ENCODE results near the gene NDUFS7.
A peak's percentile ranks its signal among the peaks of the same experiment; 100 is the strongest.

The NDUFS7 gene

DNA sequence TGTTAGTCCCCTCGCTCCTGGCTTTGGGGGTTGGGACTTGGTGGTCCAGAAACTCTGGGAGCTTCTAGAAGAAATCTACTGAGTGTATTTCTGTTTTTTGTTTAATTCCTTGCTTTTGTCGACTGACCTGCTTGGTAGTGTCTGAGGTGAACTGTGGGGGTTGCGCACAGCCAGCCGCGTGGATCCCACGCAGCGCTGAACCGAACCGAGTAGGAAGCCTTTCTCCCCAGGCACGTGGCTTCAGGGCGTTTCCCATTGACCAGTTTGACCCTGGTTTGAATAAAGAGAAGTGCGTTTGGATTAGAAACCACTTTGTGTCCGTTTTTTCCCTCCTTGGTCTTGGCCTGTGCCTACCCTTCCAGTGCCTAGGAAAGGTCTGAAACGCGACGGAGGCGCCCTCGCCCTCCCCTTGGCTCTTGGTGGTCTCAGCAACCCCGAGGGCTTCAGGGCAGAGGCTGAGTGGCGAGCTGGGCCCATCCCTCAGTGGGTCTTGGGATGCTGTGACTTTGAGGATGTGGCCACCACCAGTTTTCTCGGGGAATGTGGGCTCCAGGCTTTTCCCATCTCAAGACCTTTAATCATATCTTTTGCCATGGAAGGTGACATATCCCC, 51.8 kb downstream of the NDUFS7 start:
- DNase-seq = peak; percentile 63

DNA sequence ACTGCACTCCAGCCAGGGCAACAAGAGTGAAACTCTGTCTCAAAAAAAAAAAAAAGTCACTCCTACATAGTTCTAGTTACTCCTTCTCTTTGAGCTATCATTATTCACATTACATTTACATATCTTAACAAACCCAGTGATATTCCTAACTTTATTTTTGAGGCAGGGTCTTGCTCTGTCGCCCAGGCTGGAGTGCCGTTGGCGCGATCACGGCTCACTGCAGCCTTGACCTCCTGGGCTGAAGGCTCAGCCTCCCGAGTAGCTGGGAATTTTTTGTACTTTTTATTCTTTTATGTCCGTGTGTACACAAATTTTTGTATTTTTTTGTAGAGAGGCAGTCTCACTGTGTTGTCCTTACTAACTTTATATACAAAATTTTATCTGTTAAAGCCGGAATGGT, 53.9 kb downstream of the NDUFS7 start:
- no peak for DNase-seq

DNA sequence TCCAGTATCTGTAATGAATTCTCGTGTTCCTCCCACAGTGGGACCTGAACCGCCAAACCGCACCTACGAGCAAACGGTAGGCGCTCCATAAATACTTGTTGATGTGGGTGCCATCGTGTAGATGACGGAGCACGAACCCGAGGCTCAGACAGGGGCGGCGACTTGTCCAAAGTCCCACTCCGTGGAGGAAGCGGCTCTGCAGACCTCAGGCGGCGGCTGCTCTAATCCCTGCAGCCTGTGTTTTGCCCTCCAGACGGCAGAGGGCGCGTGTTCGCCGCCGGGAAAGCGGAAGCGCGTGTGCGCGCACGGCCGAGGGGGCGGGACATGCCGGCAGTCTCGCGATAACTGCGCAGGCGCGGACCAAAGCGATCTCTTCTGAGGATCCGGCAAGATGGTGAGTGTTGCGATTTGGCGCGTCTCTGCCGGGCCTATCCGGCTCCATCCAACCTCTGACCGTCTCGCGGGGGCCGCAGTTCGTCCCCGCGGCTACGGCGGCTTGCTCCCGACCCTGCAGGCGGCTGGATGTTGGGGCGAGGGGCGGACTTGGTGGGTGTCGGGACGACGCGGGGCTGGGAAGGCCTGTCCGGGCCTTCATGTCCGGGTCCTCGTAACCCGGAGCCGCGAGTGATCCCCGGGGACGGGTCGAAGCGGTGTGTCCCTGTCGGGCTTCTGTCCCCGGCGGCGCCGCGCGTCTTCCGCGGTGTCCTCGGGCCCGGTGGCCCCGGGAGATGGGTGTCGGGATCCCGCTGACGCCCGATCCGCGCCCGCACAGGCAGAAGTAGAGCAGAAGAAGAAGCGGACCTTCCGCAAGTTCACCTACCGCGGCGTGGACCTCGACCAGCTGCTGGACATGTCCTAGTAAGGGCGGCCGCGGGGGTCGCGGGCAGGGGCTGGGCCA, 54.6 kb downstream of the NDUFS7 start, which contains the start of gene RPS15:
Gene RPS15 (plus strand): TSS at position 362 of the 898 bp plus-strand sequence. CDS start 30 bp downstream, at position 392.
- peak; percentile 94 for DNase-seq

DNA sequence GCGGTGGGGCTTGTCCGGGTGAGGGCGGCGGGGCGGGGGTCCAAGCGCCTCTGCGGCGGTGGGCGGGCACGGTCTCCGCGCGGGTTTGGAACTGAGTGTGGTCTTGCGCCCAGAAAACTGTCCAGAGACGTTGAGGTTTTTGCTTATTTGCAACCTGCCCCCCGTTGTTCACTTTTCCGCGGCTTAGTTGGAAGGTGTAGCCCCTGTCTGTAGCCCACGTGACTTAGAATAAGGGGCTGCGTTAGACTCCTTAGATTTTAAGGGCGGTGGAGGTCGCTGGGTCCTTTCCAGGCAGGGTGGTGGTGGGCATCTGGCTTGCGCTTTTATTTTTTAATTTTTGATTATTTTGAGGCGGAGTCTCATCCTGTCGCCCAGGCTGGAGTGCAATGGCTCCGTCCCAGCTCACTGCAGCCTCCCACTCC, 55.2 kb downstream of the NDUFS7 start:
- no peak for DNase-seq

DNA sequence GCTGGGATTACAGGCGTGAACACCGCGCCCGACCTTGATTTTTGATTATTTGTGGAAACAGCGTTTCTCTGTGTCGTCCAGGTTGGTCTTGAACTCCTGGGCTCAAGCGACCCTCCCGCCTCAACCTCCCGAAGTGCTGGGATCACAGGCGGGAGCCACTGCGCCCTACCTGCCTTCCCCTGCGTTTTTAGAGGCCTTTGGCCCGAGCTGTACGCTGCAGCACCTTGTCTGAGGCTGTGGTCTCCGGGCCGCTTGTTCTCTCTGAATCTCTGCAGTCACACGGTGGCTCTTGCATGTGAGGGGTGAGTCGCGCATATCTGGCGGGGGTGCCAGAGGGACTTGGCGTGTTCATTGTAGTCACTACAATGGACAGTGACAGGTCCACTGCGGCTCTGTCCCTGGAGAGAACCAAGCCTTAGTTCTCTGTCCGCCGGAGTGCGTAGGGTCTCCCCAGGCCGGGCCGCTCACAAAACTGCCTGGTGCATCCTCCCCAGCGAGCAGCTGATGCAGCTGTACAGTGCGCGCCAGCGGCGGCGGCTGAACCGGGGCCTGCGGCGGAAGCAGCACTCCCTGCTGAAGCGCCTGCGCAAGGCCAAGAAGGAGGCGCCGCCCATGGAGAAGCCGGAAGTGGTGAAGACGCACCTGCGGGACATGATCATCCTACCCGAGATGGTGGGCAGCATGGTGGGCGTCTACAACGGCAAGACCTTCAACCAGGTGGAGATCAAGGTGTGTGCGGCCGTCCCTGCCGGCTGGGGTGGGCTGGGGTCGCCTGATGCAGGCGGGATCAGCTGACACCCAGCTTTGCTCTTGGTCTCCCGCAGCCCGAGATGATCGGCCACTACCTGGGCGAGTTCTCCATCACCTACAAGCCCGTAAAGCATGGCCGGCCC, 56.1 kb downstream of the NDUFS7 start:
- DNase-seq = peak; percentile 33

DNA sequence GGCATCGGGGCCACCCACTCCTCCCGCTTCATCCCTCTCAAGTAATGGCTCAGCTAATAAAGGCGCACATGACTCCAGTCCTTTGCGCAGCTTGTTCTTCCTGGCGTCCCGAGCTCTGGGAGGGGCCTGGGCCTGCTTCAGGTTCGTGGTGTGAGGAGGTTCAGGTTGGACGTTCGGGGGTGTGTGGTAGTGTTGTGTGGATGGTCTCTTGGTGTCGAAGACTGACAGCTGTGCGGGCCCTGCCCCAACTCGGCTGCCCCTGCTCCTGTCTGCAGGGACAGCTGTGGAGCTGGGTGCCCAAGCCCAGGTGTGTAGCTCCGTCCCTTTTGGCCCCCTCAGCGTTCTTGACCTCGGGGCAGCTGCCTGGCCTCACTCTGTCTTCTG, 56.7 kb downstream of the NDUFS7 start:
- DNase-seq = no peak

DNA sequence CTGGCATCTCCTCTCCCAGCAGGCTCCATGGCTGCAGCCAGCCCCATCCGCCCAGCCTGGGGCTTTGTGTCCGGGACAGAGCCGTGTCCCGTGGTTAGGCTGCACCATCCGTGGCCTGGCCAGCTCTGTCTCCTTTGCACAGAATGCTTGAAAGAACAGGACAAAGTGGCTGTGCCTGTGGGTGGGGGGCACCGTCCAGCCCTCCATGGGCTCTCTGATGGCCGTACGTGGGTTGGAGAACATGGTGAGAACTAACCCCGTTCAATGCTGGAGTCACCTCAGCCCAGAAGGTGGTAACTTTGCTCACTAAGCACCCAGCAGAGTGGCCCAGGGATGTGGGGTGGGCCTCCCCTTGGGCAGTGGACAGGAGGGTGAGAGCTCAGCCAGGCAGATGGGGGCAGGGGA, 57.3 kb downstream of the NDUFS7 start:
- no peak for DNase-seq

DNA sequence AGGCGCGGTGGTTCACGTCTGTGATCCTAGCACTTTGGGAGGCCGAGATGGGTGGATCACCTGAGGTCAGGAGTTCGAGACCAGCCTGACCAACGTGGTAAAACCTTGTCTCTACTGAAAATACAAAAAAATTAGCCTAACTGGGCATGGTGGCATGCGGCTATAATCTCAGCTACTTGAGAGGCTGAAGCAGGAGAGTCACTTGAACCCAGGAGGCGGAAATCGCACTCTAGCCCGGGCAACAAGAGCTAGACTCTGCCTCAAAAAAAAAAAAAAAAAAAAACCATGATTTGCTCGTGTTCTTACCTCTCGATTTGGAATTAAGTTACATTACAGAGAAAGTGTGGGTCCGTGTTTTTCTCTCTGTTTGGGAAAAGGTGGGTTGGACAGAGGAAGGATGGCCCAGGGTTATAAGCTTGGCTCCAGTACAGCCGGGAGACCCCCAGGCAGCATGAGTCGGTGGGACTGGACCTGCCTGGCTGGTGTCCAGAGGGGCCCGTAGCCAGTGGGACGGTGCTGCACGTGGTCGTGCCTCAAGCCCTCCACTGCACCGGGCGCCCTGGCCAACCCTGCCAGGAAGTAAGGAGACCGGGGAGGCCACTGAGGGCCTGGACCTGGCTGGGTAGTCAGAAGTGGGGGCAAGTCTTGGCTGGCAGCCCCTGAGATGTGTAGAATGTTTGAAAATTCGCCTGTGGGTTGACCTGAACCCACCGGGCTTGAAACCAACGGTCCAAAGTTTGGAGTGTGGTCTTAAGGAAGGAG, 58.2 kb downstream of the NDUFS7 start:
- no peak for DNase-seq
